ENCODE results near the gene FAM72C.
"Not testable (repeated sequence)": the region's sequence is repeated elsewhere in the genome, so short reads cannot be mapped to it uniquely, and the experiment has no call there.

- not testable (repeated sequence) for TF ChIP-seq PPARA (CRISPR knock-in tag; IDR thresholded peaks at IDR 0.05; ENCODE audit: borderline replicate concordance); CSDC2 (CRISPR knock-in tag; IDR thresholded peaks at IDR 0.05)
Observed at GRCh38 chr1:144009410-144009809, 37.6 kb upstream of the FAM72C start.

All from SK-N-SH treated with all-trans-retinoic acid at 6 μM for 48 hours (cell line).